A673 (cell line): ENCODE results near the gene OARD1. TPM values are rescaled to one million over a fixed set of nuclear protein-coding genes. Genes with fewer than 3 reads are reported as not detected.

Experiments
- BruUV-seq: library from RNA; stranded (reverse); fragments of 400-500 nt; replicated peaks from 2 replicates; lab custom pipeline; 2021; lab: Mats Ljungman, UMichigan
- CTCF ChIA-PET: fragments of 300-600 bp; sonication (Branson Sonifier 250); formaldehyde crosslinking; loops from one replicate; lab custom pipeline; 2022; ENCODE audit warnings: antibody characterized with exemption; lab: Charles Lee
- POLR2A ChIA-PET: fragments of 300-600 bp; sonication (Branson Sonifier 250); formaldehyde crosslinking; loops from one replicate; lab custom pipeline; 2022; ENCODE audit warnings: antibody characterized with exemption; ENCODE audit not compliant: low non-redundant PET; lab: Charles Lee
- DNase-seq: peaks from one replicate; pipeline ENCODE4 v3.0.0-alpha.2; 2015; ENCODE audit warnings: low spot score
- H3K27ac ChIP-seq: fragments of 200-600 bp; sonication (generic); 2 replicates; pipeline ENCODE4 v1.5.1; 2016; ENCODE audit warnings: mixed run types, low read depth, mild to moderate bottlenecking, mixed read lengths, antibody characterized with exemption, low read length; ENCODE audit not compliant: poor library complexity, severe bottlenecking
- H3K27me3 ChIP-seq: fragments of 200-600 bp; sonication (generic); replicated peaks from 2 replicates; pipeline ENCODE4 v1.6.1; 2017; ENCODE audit warnings: mixed run types, low read depth, mild to moderate bottlenecking, mixed read lengths, antibody characterized with exemption, low read length; ENCODE audit not compliant: insufficient read depth, poor library complexity
- H3K36me3 ChIP-seq: fragments of 200-600 bp; sonication (generic); 2 replicates; pipeline ENCODE4 v1.6.1; 2016; ENCODE audit warnings: mixed run types, mild to moderate bottlenecking, mixed read lengths, antibody characterized with exemption, low read length; ENCODE audit not compliant: insufficient read depth, poor library complexity, severe bottlenecking
- H3K4me1 ChIP-seq: fragments of 200-600 bp; sonication (generic); 2 replicates; pipeline ENCODE4 v1.6.1; 2017; ENCODE audit warnings: mixed run types, mild to moderate bottlenecking, mixed read lengths, antibody characterized with exemption, low read length; ENCODE audit not compliant: insufficient read depth, poor library complexity, severe bottlenecking
- H3K4me3 ChIP-seq: fragments of 200-600 bp; sonication (generic); 2 replicates; pipeline ENCODE4 v1.5.1; 2016; ENCODE audit warnings: low read depth, mixed run types, mild to moderate bottlenecking, mixed read lengths, low read length; ENCODE audit not compliant: poor library complexity, severe bottlenecking
- H3K9me3 ChIP-seq: fragments of 200-600 bp; sonication (generic); 2 replicates; pipeline ENCODE4 v1.6.1; 2016; ENCODE audit warnings: mixed run types, low read depth, mild to moderate bottlenecking, mixed read lengths, antibody characterized with exemption, low read length; ENCODE audit not compliant: poor library complexity, severe bottlenecking
- EZH2 ChIP-seq: fragments of 200-600 bp; sonication (generic); IDR thresholded peaks from 2 replicates; pipeline ENCODE4 v1.6.1; 2017; ENCODE audit warnings: borderline replicate concordance, low read depth, mild to moderate bottlenecking, mixed read lengths, antibody characterized with exemption, low read length; ENCODE audit not compliant: poor library complexity, severe bottlenecking
- intact Hi-C: fragments of 100-400 bp; cut with micrococcal nuclease; formaldehyde crosslinking; loops from one replicate; pipeline ENCODE4 v1.10.0; 2022; ENCODE audit not compliant: unreplicated experiment
- total RNA-seq: library from RNA; stranded (reverse); gene quantifications from 2 replicates; pipeline ENCODE4 v1.2.3, GENCODE V29; 2021
- TF ChIP-seq, protein P1 (sequence below): fragments of 300-800, 200-600 bp; sonication (generic); conservative IDR thresholded peaks from 2 replicates; pipeline ENCODE4 v1.5.1; 2017; ENCODE audit warnings: low read depth, mild to moderate bottlenecking, antibody characterized with exemption, low read length, moderate library complexity, mixed read lengths

OARD1 gene
- total RNA-seq, 1 experiment from 2014 or later = 27.3 TPM

GRCh38 chr6:41043151-41043550 lies 29.0 kb downstream of the OARD1 start:
- no peak for DNase-seq
- no TSS peak for BruUV-seq
- Histone ChIP-seq H3K27me3 (no peaks in the 10 kb centered on the region), H3K4me3 (no peak overlapping the region), H3K9me3 (no peaks in the 10 kb centered on the region), H3K27ac (no peak overlapping the region), H3K4me1 (no peaks in the 10 kb centered on the region), H3K36me3 (no peaks in the 10 kb centered on the region)
- intact Hi-C loops = no loop called here
- TF ChIP-seq, protein P1, sequence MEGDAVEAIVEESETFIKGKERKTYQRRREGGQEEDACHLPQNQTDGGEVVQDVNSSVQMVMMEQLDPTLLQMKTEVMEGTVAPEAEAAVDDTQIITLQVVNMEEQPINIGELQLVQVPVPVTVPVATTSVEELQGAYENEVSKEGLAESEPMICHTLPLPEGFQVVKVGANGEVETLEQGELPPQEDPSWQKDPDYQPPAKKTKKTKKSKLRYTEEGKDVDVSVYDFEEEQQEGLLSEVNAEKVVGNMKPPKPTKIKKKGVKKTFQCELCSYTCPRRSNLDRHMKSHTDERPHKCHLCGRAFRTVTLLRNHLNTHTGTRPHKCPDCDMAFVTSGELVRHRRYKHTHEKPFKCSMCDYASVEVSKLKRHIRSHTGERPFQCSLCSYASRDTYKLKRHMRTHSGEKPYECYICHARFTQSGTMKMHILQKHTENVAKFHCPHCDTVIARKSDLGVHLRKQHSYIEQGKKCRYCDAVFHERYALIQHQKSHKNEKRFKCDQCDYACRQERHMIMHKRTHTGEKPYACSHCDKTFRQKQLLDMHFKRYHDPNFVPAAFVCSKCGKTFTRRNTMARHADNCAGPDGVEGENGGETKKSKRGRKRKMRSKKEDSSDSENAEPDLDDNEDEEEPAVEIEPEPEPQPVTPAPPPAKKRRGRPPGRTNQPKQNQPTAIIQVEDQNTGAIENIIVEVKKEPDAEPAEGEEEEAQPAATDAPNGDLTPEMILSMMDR = no peak
- no peak for TF ChIP-seq EZH2
- POLR2A ChIA-PET = no interaction called here
- CTCF ChIA-PET = no interaction called here

DNA sequence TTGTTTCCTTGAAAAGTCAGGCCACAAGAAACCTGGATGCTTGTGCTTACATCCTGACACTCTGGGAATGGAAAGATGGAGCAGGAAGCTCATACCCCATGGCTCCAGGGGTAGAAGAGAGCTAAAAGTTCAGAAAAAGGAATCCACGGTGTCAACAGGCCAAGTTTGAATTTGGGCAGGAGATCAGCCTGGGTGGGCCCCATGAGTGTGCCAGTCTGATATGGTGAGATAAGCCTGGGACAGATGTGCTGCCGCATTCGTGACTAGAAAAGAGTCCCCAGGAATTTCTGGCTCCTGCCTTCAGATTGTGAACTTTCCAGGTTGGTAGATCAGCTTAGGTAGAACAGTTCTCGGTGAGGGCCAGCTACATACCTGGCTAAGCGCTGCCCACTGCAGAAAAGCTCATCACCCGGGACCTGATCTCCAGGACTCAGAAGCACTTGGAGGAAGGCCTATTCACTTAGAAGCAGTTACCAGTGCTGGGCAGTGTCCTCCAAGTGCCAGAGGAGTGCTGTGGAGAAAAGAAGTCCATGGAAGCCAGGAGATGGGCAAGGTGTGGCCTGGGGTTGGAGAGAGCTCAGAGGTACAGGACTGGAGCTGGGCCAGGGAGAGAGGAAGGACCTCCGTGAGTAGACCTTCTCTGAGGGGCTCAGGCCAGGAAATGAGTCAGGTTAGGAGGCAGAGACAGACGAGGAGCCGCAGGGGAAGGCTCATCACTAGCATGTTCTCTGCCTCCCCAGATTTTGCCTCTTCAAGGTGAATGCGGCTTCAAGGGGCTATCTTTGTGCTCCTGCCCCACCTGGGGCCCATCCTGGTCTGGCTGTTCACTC lies 29.7 kb downstream of the OARD1 start, which contains the start of gene TSPO2:
Gene TSPO2, plus strand, starts transcription at position 242 of the 830 bp plus-strand sequence. Its CDS starts 519 bp downstream, at position 761.
- no TSS peak for BruUV-seq
- Histone ChIP-seq H3K9me3 (no peaks in the 10 kb centered on the region), H3K36me3 (no peaks in the 10 kb centered on the region), H3K27me3 (no peaks in the 10 kb centered on the region), H3K4me3 (no peak within 1 kb of the TSS), H3K4me1 (no peaks in the 10 kb centered on the region), H3K27ac (no peak within 1 kb of the TSS)
- DNase-seq = no peak
- intact Hi-C loops = no loop called here
- TF ChIP-seq EZH2 = no peak
- TF ChIP-seq, protein P1 = no peak
- CTCF ChIA-PET = no interaction called here
- POLR2A ChIA-PET = no interaction called here

DNA sequence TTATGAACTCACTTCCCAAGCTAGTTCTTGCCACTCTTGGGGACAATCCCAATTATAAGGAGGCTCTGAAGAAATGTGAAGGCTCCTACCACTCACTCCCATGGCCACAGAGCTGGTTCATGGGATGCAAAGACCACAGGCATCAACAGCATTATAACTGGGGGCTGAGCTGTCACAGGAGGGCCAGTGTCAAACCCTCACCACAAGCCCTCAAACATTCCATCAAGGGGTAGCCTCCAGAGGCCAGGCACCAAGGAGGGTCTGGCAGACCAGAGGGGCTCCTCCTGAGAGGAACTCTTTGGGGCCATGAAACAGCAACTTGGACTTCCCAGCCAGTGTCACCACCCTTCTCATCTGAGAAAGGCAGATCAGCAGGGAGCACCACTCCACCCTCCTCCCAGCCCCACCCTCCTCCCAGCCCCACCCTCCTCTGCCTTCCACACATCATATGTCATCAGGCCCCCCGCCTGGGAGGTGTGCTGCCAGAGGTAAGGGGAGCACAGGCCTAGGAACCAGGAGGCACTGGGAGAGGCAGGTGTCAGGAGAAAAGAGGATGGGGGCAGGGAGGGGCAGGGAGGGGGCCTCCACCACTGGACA lies 31.1 kb downstream of the OARD1 start:
- no TSS peak for BruUV-seq

More for the DNA sequence above, 31.1 kb downstream of the OARD1 start:
- no peaks in the 10 kb centered on the region for H3K9me3 ChIP-seq
- no peak overlapping the region for H3K27ac ChIP-seq
- POLR2A ChIA-PET = no interaction called here
- no peak overlapping the region for H3K4me3 ChIP-seq
- CTCF ChIA-PET = no interaction called here
- intact Hi-C loops = no loop called here
- no peaks in the 10 kb centered on the region for H3K4me1 ChIP-seq
- H3K36me3 ChIP-seq = no peaks in the 10 kb centered on the region
- H3K27me3 ChIP-seq = no peaks in the 10 kb centered on the region
- TF ChIP-seq, protein P1 = no peak
- TF ChIP-seq EZH2 = no peak
- no peak for DNase-seq
